ENCODE results near the gene HIVEP3. TPM values are rescaled to one million over a fixed set of nuclear protein-coding genes. Genes with fewer than 3 reads are reported as not detected.
A peak's percentile ranks its signal among the peaks of the same experiment; 100 is the strongest.

Gene HIVEP3
- total RNA-seq, 4 donors from 2014 or later = 1.4 to 3.0 (median 2.3) TPM

DNA sequence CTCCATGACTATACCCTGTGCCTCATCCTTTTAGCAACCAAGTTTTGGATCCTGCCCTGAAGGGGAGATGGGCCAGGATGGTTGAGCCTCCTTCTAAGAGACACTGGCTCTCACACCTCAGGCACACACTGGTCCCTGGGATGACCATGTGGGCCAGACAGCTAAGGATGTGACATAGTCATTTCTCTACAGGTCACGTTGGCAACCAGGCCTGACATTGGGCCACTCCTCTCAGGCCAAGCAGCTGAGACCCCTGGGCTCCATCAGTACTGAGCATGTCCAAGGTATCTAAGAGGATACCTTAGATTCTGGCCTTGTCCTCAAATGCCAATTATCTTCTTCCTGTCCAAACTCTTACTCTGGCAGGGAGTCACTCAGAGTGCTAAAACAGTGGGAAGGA, 238.7 kb downstream of the HIVEP3 start:
- no peak for DNase-seq (ENCODE audit: extremely low spot score)
- TF ChIP-seq, protein P1, sequence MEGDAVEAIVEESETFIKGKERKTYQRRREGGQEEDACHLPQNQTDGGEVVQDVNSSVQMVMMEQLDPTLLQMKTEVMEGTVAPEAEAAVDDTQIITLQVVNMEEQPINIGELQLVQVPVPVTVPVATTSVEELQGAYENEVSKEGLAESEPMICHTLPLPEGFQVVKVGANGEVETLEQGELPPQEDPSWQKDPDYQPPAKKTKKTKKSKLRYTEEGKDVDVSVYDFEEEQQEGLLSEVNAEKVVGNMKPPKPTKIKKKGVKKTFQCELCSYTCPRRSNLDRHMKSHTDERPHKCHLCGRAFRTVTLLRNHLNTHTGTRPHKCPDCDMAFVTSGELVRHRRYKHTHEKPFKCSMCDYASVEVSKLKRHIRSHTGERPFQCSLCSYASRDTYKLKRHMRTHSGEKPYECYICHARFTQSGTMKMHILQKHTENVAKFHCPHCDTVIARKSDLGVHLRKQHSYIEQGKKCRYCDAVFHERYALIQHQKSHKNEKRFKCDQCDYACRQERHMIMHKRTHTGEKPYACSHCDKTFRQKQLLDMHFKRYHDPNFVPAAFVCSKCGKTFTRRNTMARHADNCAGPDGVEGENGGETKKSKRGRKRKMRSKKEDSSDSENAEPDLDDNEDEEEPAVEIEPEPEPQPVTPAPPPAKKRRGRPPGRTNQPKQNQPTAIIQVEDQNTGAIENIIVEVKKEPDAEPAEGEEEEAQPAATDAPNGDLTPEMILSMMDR (IDR thresholded peaks at IDR 0.05) = no peak
- TF ChIP-seq EP300 (IDR thresholded peaks at IDR 0.05) (no peak), POLR2A (IDR thresholded peaks at IDR 0.05; ENCODE audit: low read depth) (no peak)
- H3K4me1 ChIP-seq = peaks cover 0 to 24% (median 15%) of the 10 kb centered on the region in 4 donors
- H3K27me3 ChIP-seq = no peaks in the 10 kb centered on the region
- H3K4me3 ChIP-seq = no peak overlapping the region
- no peaks in the 10 kb centered on the region for H3K9me3 ChIP-seq
- no peak overlapping the region for H3K27ac ChIP-seq (replicated peaks in 1 of 4)
- no peaks in the 10 kb centered on the region for H3K36me3 ChIP-seq
- 100% methylated on average over 1 of the region's 1 CpG for WGBS
- intact Hi-C loops (cut with DNase I) = no loop called here

DNA sequence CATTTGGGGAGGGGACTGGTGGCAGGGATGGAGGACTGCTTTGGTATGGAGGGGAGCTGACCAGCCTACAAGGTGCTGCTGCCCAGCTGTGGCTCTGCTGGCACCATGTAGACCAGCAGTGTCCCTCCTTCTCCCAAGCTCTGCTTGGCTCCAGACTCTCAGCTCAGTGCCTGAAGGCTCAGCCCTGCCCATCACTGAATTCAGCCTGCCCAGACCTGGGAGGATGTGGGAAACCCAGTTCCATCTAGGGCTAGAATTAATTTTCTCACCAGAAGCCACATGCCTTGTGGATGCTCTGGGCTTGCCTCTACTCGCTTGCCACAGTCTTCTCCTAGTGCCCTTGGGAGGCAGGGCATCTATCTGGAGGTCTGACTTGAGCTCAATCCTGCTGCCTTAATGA, 239.2 kb downstream of the HIVEP3 start:
- Histone ChIP-seq H3K4me3 (no peak overlapping the region), H3K36me3 (no peaks in the 10 kb centered on the region), H3K4me1 (peaks cover 0 to 24% (median 15%) of the 10 kb centered on the region in 4 donors), H3K27me3 (no peaks in the 10 kb centered on the region), H3K9me3 (no peaks in the 10 kb centered on the region), H3K27ac (replicated peaks in 1 of 4) (no peak overlapping the region)
- WGBS = 100% methylated on average over 1 of the region's 1 CpG
- no peak for DNase-seq (ENCODE audit: extremely low spot score)
- intact Hi-C loops (cut with DNase I) = no loop called here
- TF ChIP-seq, protein P1 (IDR thresholded peaks at IDR 0.05) = no peak
- no peak for TF ChIP-seq POLR2AphosphoS5 (IDR thresholded peaks at IDR 0.05)

- H3K9me3 ChIP-seq = no peaks in the 10 kb centered on the region
- no peaks in the 10 kb centered on the region for H3K36me3 ChIP-seq
- peak overlapping the region in 1 of 4 donors; percentile 13 for H3K27ac ChIP-seq (replicated peaks in 1 of 4)
- H3K4me3 ChIP-seq = no peak overlapping the region
- no peak for DNase-seq (ENCODE audit: extremely low spot score)
- H3K4me1 ChIP-seq = peaks cover 3 to 21% (median 10%) of the 10 kb centered on the region in 4 donors
- intact Hi-C loops (cut with DNase I) = no loop called here
- no peaks in the 10 kb centered on the region for H3K27me3 ChIP-seq
- TF ChIP-seq POLR2A (IDR thresholded peaks at IDR 0.05; ENCODE audit: low read depth) = no peak
- no peak for TF ChIP-seq POLR2AphosphoS5 (IDR thresholded peaks at IDR 0.05)
- TF ChIP-seq, protein P1 (IDR thresholded peaks at IDR 0.05) = no peak
- TF ChIP-seq EP300 (IDR thresholded peaks at IDR 0.05) = no peak
- WGBS = 75% methylated on average over 11 of the region's 13 CpGs
Observed at GRCh38 chr1:41678111-41678878, 240.4 kb downstream of the HIVEP3 start.

GRCh38 chr1:41677620-41678019, 241.1 kb downstream of the HIVEP3 start:
- WGBS = 95% methylated on average over 4 of the region's 7 CpGs
- Histone ChIP-seq H3K9me3 (no peaks in the 10 kb centered on the region), H3K4me1 (peaks cover 8 to 24% (median 13%) of the 10 kb centered on the region in 4 donors), H3K27me3 (no peaks in the 10 kb centered on the region), H3K4me3 (no peak overlapping the region), H3K27ac (replicated peaks in 1 of 4) (peak overlapping the region in 1 of 4 donors; percentile 19), H3K36me3 (no peaks in the 10 kb centered on the region)
- no peak for DNase-seq (ENCODE audit: extremely low spot score)
- intact Hi-C loops (cut with DNase I) = no loop called here
- TF ChIP-seq EP300 (IDR thresholded peaks at IDR 0.05) = no peak
- no peak for TF ChIP-seq POLR2A (IDR thresholded peaks at IDR 0.05; ENCODE audit: low read depth)
- TF ChIP-seq, protein P1 (IDR thresholded peaks at IDR 0.05) = no peak
- no peak for TF ChIP-seq POLR2AphosphoS5 (IDR thresholded peaks at IDR 0.05)

DNA sequence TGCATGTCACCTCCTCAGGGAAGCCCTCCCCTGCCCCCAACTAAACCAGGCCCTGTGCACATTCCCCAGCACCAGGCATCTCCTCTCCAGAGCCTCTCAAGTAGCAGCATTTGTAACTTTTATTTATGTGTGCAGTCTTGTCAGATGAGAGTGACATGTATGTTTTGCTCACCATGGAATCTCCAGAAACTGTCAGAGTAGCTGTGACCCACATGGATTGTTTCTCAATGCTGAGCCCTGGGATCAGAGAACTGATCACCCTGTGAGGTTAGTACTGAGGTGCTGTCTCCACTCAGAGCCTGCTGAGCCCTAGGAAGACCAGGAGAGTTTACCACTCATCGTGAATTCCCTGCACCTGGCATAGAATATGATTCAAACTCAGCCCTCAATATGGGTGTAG, 243.3 kb downstream of the HIVEP3 start:
- 100% methylated on average over 1 of the region's 1 CpG for WGBS

More for the DNA sequence above, 243.3 kb downstream of the HIVEP3 start:
- Histone ChIP-seq H3K27me3 (no peaks in the 10 kb centered on the region), H3K36me3 (no peaks in the 10 kb centered on the region), H3K4me1 (peaks cover 8 to 17% (median 9%) of the 10 kb centered on the region in 4 donors), H3K27ac (replicated peaks in 1 of 4) (no peak overlapping the region), H3K9me3 (no peaks in the 10 kb centered on the region), H3K4me3 (no peak overlapping the region)
- intact Hi-C loops (cut with DNase I) = no loop called here
- no peak for DNase-seq (ENCODE audit: extremely low spot score)
- TF ChIP-seq POLR2A (IDR thresholded peaks at IDR 0.05; ENCODE audit: low read depth) (no peak), EP300 (IDR thresholded peaks at IDR 0.05) (no peak)
- TF ChIP-seq, protein P1 (IDR thresholded peaks at IDR 0.05) = no peak
